Measurements from ENCODE around the gene SLIT1.

The SLIT1 gene

DNA sequence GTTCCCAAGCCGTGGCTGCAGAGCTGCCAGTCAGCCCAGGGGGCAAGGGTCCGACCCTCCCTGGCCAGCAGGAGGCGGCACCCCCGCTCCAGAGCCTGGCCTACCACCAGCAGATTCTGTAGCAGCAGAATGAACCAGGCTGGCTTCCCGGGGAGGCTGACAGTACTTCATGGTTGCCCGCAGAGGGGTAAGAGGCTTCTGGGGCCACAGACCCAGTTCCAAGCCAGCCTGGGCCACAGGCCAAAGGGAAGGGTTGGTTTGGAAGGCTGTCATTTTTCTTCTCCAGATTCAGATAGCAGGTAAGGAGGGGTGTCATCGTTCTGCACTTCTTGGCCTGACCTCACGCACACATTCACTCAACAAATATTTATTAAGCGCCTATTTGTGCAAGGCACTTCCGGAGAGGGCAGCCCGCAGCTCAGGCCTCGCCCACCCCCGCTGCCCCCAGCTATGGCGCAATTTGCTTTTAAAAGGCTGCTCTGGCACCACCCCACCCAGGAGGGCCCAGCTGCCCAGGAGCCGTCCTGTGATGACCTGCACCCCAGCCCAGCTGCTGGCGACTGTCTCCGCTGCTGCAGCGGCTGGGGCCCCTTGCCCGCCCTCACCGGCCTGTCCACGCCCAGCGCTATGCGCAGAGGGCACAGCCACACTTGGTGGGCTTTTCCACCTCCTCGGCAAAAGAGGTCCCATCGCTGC lies 185.1 kb downstream of the SLIT1 start:
- Histone ChIP-seq H3K4me1 (ENCODE audit: control insufficient read depth in 1 of 2, insufficient read depth in 1 of 2, low read depth in 1 of 2, low read length in 1 of 2) (no peaks in the 10 kb centered on the region), H3K36me3 (peaks cover 4% of the 10 kb centered on the region), H3K4me3 (ENCODE audit: low read depth in 1 of 2, low read length in 1 of 2) (no peak overlapping the region), H3K9me3 (no peaks in the 10 kb centered on the region), H3K27me3 (no peaks in the 10 kb centered on the region), H3K27ac (no peak overlapping the region)
- TF ChIP-seq, protein P1, sequence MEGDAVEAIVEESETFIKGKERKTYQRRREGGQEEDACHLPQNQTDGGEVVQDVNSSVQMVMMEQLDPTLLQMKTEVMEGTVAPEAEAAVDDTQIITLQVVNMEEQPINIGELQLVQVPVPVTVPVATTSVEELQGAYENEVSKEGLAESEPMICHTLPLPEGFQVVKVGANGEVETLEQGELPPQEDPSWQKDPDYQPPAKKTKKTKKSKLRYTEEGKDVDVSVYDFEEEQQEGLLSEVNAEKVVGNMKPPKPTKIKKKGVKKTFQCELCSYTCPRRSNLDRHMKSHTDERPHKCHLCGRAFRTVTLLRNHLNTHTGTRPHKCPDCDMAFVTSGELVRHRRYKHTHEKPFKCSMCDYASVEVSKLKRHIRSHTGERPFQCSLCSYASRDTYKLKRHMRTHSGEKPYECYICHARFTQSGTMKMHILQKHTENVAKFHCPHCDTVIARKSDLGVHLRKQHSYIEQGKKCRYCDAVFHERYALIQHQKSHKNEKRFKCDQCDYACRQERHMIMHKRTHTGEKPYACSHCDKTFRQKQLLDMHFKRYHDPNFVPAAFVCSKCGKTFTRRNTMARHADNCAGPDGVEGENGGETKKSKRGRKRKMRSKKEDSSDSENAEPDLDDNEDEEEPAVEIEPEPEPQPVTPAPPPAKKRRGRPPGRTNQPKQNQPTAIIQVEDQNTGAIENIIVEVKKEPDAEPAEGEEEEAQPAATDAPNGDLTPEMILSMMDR (IDR thresholded peaks at IDR 0.05): no peak

DNA sequence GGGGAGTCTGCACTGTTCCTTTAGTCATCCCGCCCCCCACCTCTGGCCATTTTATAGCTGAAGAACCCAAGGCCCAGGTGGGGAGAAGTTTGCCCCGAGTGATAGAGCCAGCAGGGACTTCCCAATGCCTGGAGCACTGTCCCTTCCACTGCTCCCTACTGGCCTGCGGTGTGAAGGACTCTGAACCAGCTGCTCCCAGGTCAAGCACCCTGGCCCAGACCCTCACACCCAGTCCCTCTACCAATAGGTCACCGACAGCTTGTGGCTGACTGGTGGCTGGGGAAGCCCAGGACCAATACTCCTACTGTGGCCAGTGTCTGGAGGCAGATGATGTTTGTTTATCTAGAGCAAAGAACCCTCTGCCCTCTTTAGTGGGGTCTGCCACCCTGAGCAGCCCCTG lies 185.8 kb downstream of the SLIT1 start:
- Histone ChIP-seq H3K4me3 (ENCODE audit: low read depth in 1 of 2, low read length in 1 of 2) (no peak overlapping the region), H3K9me3 (no peaks in the 10 kb centered on the region)
- TF ChIP-seq, protein P1 (IDR thresholded peaks at IDR 0.05): no peak

DNA sequence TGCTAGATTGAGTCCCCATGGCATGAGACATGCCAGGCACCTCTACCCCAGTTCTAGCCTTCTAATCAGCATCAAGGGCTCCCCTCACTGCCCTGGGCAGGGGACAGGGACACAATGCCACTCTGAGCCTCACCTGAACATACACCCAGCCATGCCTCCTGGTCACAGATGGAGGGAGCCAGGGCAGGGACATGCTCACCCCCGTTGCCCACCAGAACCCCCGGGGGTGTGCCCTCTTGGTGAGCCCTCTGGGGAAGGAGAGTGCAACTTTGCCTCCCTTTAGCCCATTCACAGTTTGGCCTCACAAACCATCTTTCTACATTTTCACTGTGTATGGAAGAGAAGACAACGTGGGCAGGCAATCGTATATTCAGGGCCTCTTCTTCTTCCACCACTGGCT lies 186.4 kb downstream of the SLIT1 start:
- Histone ChIP-seq H3K27me3 (no peaks in the 10 kb centered on the region), H3K4me3 (ENCODE audit: low read depth in 1 of 2, low read length in 1 of 2) (no peak overlapping the region), H3K4me1 (ENCODE audit: control insufficient read depth in 1 of 2, insufficient read depth in 1 of 2, low read depth in 1 of 2, low read length in 1 of 2) (no peaks in the 10 kb centered on the region), H3K27ac (no peak overlapping the region), H3K36me3 (peaks cover 4% of the 10 kb centered on the region), H3K9me3 (no peaks in the 10 kb centered on the region)
- TF ChIP-seq, protein P1 (IDR thresholded peaks at IDR 0.05): no peak

More for the DNA sequence above, 185.8 kb downstream of the SLIT1 start:
- peaks cover 4% of the 10 kb centered on the region for H3K36me3 ChIP-seq
- H3K27ac ChIP-seq: no peak overlapping the region
- H3K4me1 ChIP-seq (ENCODE audit: control insufficient read depth in 1 of 2, insufficient read depth in 1 of 2, low read depth in 1 of 2, low read length in 1 of 2): no peaks in the 10 kb centered on the region
- H3K27me3 ChIP-seq: no peaks in the 10 kb centered on the region

DNA sequence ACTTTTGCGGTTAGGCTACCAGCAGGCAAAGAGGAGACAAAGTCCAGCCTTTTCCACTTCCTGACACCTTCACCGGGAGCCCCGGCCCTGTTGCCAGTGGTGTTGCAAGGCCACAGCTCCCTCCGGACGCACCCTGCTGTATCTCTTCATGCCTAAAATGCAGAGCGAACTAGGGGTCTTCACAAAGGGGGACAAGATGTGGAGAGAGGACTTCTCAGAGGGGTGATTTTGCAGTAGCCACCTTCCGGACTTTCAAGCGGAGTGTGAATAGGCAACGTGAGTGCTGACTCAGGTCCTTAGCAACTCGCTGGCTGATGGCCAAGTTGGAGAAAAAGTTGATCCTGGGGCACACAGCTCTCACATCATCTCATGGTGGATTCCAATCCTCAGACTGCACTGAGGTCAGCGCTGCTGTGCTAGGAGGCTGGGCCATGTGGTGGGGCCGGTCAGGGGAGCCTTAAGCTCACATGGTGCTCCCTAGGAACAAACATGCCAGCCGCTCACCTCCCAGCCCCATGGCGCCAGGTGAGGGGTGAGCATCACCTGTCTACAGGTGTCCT lies 187.3 kb downstream of the SLIT1 start:
- TF ChIP-seq, protein P1 (IDR thresholded peaks at IDR 0.05): no peak
- peaks cover 4% of the 10 kb centered on the region for H3K36me3 ChIP-seq
- H3K4me3 ChIP-seq (ENCODE audit: low read depth in 1 of 2, low read length in 1 of 2): no peak overlapping the region
- no peaks in the 10 kb centered on the region for H3K27me3 ChIP-seq
- no peak overlapping the region for H3K27ac ChIP-seq
- H3K4me1 ChIP-seq (ENCODE audit: control insufficient read depth in 1 of 2, insufficient read depth in 1 of 2, low read depth in 1 of 2, low read length in 1 of 2): no peaks in the 10 kb centered on the region
- no peaks in the 10 kb centered on the region for H3K9me3 ChIP-seq

DNA sequence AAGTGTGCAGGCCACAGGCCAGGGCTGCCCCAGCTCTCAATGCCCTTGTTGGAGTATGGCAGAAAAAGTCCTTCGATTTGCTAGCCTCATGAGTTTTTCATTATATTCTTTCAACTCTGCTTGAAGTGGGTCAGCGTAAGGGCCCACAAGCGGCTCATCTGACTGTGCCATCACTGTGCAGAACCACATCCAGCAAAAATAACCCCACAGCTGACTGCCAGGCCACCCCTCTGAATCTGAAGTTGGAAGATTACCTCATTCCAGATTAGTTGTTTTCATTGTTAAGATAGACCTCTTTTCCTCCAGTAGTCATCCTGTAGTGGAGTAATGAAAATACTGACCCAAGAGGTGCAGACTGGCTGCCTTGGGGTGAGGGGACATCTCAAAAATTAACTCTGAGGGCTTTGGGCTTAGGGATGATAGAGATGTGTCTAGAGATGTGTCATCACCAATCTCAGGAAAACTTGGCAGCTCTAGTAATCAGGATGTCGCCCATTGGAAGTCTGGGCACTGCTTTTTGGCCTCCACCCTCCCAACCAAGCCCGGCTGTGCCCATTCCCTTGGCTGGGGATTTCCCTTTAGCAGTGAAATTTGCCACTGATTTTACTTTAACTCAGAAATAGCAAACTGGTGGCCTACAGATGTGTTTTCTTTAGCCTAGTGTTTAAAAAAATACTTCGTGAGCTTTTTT lies 189.3 kb downstream of the SLIT1 start:
- no peaks in the 10 kb centered on the region for H3K9me3 ChIP-seq
- peaks cover 4% of the 10 kb centered on the region for H3K36me3 ChIP-seq
- no peaks in the 10 kb centered on the region for H3K27me3 ChIP-seq
- no peaks in the 10 kb centered on the region for H3K4me1 ChIP-seq (ENCODE audit: control insufficient read depth in 1 of 2, insufficient read depth in 1 of 2, low read depth in 1 of 2, low read length in 1 of 2)
- H3K27ac ChIP-seq: no peak overlapping the region
- H3K4me3 ChIP-seq (ENCODE audit: low read depth in 1 of 2, low read length in 1 of 2): no peak overlapping the region
- TF ChIP-seq, protein P1 (IDR thresholded peaks at IDR 0.05): no peak
